ENCODE results near the gene CD109. TPM values are rescaled to one million over a fixed set of nuclear protein-coding genes. Genes with fewer than 3 reads are reported as not detected.

The CD109 gene
- total and polyA plus RNA-seq, 2 of the 4 experiments (the other 2 are of a cell fraction): 3.6 to 5.0 TPM

- Histone ChIP-seq H2BK15ac (ENCODE audit: low read depth, low read length) (no peak overlapping the region), H2BK120ac (ENCODE audit: low read depth, low read length) (no peak overlapping the region), H3K4me1 (ENCODE audit: control insufficient read depth, insufficient read depth, low read length) (peaks cover 5% of the 10 kb centered on the region), H4K8ac (ENCODE audit: low read depth in 2 of 2, low read length in 2 of 2) (no peak overlapping the region), H3K4ac (ENCODE audit: low read depth, low read length) (no peak overlapping the region), H3K4me3 (ENCODE audit: insufficient read depth, low read depth, low read length) (no peak overlapping the region), H4K20me1 (ENCODE audit: insufficient read depth, low read length) (no peaks in the 10 kb centered on the region), H4K5ac (ENCODE audit: low read depth, low read length) (no peak overlapping the region), H2BK5ac (ENCODE audit: low read depth, low read length, poor library complexity, severe bottlenecking) (no peak overlapping the region), H3K27me3 (ENCODE audit: control insufficient read depth, insufficient read depth, low read length) (no peaks in the 10 kb centered on the region), H3K23ac (ENCODE audit: low read depth, low read length) (no peak overlapping the region), H3K36me3 (ENCODE audit: control insufficient read depth, insufficient read depth, low read length) (no peaks in the 10 kb centered on the region; the same call in 1 of the 2 replicates), H4K91ac (ENCODE audit: insufficient read depth, low read depth, low read length) (no peak overlapping the region), H3K9me1 (ENCODE audit: insufficient read depth, low read length) (peaks cover 10% of the 10 kb centered on the region), H3K9me3 (ENCODE audit: control insufficient read depth, insufficient read depth, low read length) (no peaks in the 10 kb centered on the region), H3K18ac (ENCODE audit: low read depth, low read length) (no peak overlapping the region), H3K56ac (ENCODE audit: extremely low read depth, insufficient read depth, low read length) (no peak overlapping the region), H3K14ac (replicated peaks; ENCODE audit: low read depth, low read length) (no peak overlapping the region), H2AK5ac (ENCODE audit: low read depth, low read length) (no peak overlapping the region), H2BK20ac (ENCODE audit: low read depth, low read length) (no peak overlapping the region), H2AFZ (replicated peaks; ENCODE audit: low read length, poor library complexity) (no peak overlapping the region), H3K27ac (ENCODE audit: insufficient read depth, low read length) (no peak overlapping the region), H3K4me2 (ENCODE audit: low read depth, low read length) (no peak overlapping the region), H3K9ac (ENCODE audit: low read depth, low read length) (no peak overlapping the region), H2AK9ac (replicated peaks; ENCODE audit: low read depth, low read length, poor library complexity) (no peak overlapping the region), H3K79me1 (ENCODE audit: low read depth in 1 of 2, low read length in 2 of 2) (peaks cover 0 to 15% of the 10 kb centered on the region in 2 experiments; a peak in 2 of 4 replicates)
- no TSS peak for BruUV-seq (replicated peaks)
- ChIA-PET CTCF (no interaction called here), POLR2A (ENCODE audit: unreplicated experiment) (no interaction called here)
- in situ Hi-C loops (cut with MboI; ENCODE audit: low sequenced_read_pairs) (no loop called here), dilution Hi-C loops (cut with HindIII; ENCODE audit: low sequenced_read_pairs, unreplicated experiment) (no loop called here), intact Hi-C loops (cut with micrococcal nuclease) (no loop called here)
- 100% methylated on average over 1 of the region's 5 CpGs; no CpG with 5 or more reads in 1 of the 2 experiments for WGBS, 2 experiments (ENCODE audit: extremely low coverage in 2 of 2, insufficient read length in 1 of 2)
- TF ChIP-seq FOS (IDR thresholded peaks at IDR 0.05; ENCODE audit: low read depth, low read length): no peak
- TF ChIP-seq USF2 (IDR thresholded peaks at IDR 0.05; ENCODE audit: low read depth, low read length): no peak
- no peak for TF ChIP-seq SMC3 (IDR thresholded peaks at IDR 0.05; ENCODE audit: low read depth, low read length)
- no peak for TF ChIP-seq MAZ (IDR thresholded peaks at IDR 0.05; ENCODE audit: borderline replicate concordance, low read depth, low read length)
- no peak for TF ChIP-seq POLR2A (IDR thresholded peaks at IDR 0.05; ENCODE audit: low read depth, low read length)
- no peak for TF ChIP-seq NFE2L2 (IDR thresholded peaks at IDR 0.05; ENCODE audit: low read depth, low read length)
- TF ChIP-seq MAFK (IDR thresholded peaks at IDR 0.05; ENCODE audit: low read depth, low read length): no peak
- no peak for TF ChIP-seq CTCF (conservative IDR thresholded peaks at IDR 0.05; ENCODE audit: low read depth, low read length)
- no peak for TF ChIP-seq CEBPB (IDR thresholded peaks at IDR 0.05; ENCODE audit: low read depth, low read length)
- no peak for TF ChIP-seq CHD1 (IDR thresholded peaks at IDR 0.05; ENCODE audit: low read depth, low read length)
- TF ChIP-seq ELK1 (IDR thresholded peaks at IDR 0.05; ENCODE audit: borderline replicate concordance, low read depth, low read length): no peak
- no peak for TF ChIP-seq MXI1 (IDR thresholded peaks at IDR 0.05; ENCODE audit: borderline replicate concordance, low read depth, low read length)
- no peak for TF ChIP-seq BHLHE40 (IDR thresholded peaks at IDR 0.05; ENCODE audit: low read depth, low read length)
- no peak for TF ChIP-seq RFX5 (IDR thresholded peaks at IDR 0.05; ENCODE audit: low read depth, low read length)
- TF ChIP-seq RCOR1 (IDR thresholded peaks at IDR 0.05; ENCODE audit: insufficient replicate concordance, low read length): no peak
- TF ChIP-seq RAD21 (IDR thresholded peaks at IDR 0.05; ENCODE audit: low read length): no peak
- ATAC-seq (ENCODE audit: low read depth) (no peak), DNase-seq (no peak)
Observed at GRCh38 chr6:73727114-73727513, 31.1 kb downstream of the CD109 start.

Measured in IMR-90 (cell line).